Breast epithelium (tissue), 4 donors: ENCODE data around the gene ZNF562. TPM values are rescaled to one million over a fixed set of nuclear protein-coding genes. Genes with fewer than 3 reads are reported as not detected.
"Not testable (repeated sequence)": the region's sequence is repeated elsewhere in the genome, so short reads cannot be mapped to it uniquely, and the experiment has no call there.

ENCODE experiments used
- DNase-seq, 2 donors: peaks; one replicate each; pipeline ENCODE4 v3.0.0-alpha.2; 2019; ENCODE audit warnings: low spot score in 2 of 2
- H3K27ac ChIP-seq, 2 donors: fragments of 200-600 bp; sonication (generic) in 1 of 2; one replicate each; pipeline ENCODE4 v1.5.1; 2016 to 2019; ENCODE audit warnings: mild to moderate bottlenecking in 1 of 2
- H3K27me3 ChIP-seq, 2 donors: fragments of 200-600 bp; sonication (generic) in 1 of 2; one replicate each; pipeline versions ENCODE4 v1.5.1 to v1.6.0; 2017 to 2019; ENCODE audit warnings: control low read depth in 1 of 2, mild to moderate bottlenecking in 1 of 2
- H3K36me3 ChIP-seq: fragments of 200-600 bp; one replicate; pipeline ENCODE4 v1.5.1; 2019
- H3K4me1 ChIP-seq, 2 donors: fragments of 200-600 bp; sonication (generic); one replicate each; pipeline ENCODE4 v1.5.1; 2016 to 2019; ENCODE audit warnings: control low read depth in 1 of 2
- H3K4me3 ChIP-seq, 3 donors: fragments of 200-600 bp; sonication (generic); 1 replicate in 2 of 3; 2 replicates in 1 of 3; pipeline ENCODE4 v1.5.1; 2016 to 2019; ENCODE audit warnings: mild to moderate bottlenecking in 3 of 3, moderate library complexity in 2 of 3
- H3K9me3 ChIP-seq, 2 donors: fragments of 200-600 bp; sonication (generic) in 1 of 2; one replicate each; pipeline ENCODE4 v1.5.1; 2016 to 2019; ENCODE audit warnings: control low read depth in 1 of 2
- POLR2A ChIP-seq: fragments of 450-650 bp; IDR thresholded peaks from one replicate; pipeline ENCODE4 v1.6.1; 2016; ENCODE audit warnings: antibody characterized with exemption, mild to moderate bottlenecking, moderate library complexity
- POLR2AphosphoS5 ChIP-seq, 3 donors: sonication (generic); formaldehyde crosslinking; IDR thresholded peaks; one replicate each; pipeline ENCODE4 v1.6.1; 2017; ENCODE audit warnings: antibody characterized with exemption in 3 of 3
- intact Hi-C: fragments of 100-400 bp; cut with DNase I; formaldehyde crosslinking; loops from one replicate; pipeline ENCODE4 v1.15.1; 2023; ENCODE audit warnings: low total_unique reads
- total RNA-seq, 3 donors: library from RNA; depleted of rRNA; stranded (reverse); fragments of >200 nt; gene quantifications; one replicate each; pipeline ENCODE4 v1.1.0, GENCODE V29; 2016
- TF ChIP-seq, protein P1 (sequence below), 3 donors: fragments of 450-650 bp; IDR thresholded peaks; one replicate each; pipeline ENCODE4 v1.5.1; 2016 to 2017; ENCODE audit warnings: antibody characterized with exemption in 3 of 3, mild to moderate bottlenecking in 3 of 3, moderate library complexity in 3 of 3

ZNF562 gene
- total RNA-seq, 3 donors from 2014 or later = 17.4 to 52.2 (median 32.4) TPM

DNA sequence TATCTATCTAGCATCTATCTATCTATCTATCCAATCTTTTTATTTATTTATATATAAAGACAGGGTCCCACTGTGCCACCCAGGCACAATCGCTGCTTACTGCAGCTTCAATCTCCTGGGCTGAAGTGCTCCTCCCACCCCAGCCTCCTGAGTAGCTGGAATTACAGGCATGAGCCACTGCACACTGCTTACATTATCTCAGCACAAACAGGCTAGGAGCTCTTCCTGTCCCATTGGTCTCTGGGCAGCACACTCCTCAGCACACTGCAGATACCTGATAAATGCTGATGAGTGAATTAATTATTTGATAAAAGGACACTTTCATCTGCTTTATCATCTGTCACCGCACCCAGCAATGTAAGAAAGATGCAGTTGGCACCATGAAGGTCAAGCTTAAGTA is 16.1 kb downstream of the ZNF562 start:
- Histone ChIP-seq H3K36me3 (no peaks in the 10 kb centered on the region), H3K9me3 (peaks cover 9 to 17% of the 10 kb centered on the region in 2 donors), H3K27me3 (no peaks in the 10 kb centered on the region)

DNA sequence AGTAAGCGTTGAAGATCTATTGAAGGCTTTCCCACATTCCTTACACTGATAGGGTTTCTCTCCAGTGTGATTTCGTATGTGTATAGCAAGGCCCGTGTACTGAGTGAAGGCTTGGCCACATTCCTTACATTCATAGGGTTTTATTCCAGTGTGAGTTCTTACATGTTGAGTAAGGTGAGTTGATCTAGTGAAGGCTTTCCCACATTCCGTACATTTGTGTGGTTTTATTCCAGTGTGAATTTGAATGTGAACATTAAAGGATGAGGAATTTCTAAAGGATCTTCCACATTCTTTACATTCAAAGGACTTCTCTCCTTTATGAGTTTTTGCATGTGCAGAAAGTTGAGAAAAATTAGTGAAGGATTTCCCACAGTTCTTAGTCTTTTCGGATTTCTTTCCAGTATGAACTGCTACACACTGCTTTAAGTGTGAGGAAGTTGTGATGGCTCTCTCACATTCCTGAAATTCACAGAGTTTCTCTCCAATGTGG is 21.8 kb downstream of the ZNF562 start:
- H3K4me3 ChIP-seq, H3K36me3 ChIP-seq, H3K27ac ChIP-seq, intact Hi-C loops, H3K4me1 ChIP-seq, H3K27me3 ChIP-seq, DNase-seq: not testable (repeated sequence)
- H3K9me3 ChIP-seq = peaks cover 36 to 43% of the 10 kb centered on the region in 2 donors

More for the DNA sequence above, 16.1 kb downstream of the ZNF562 start:
- intact Hi-C loops = no loop called here
- Histone ChIP-seq H3K27ac (no peak overlapping the region), H3K4me3 (no peak overlapping the region), H3K4me1 (no peaks in the 10 kb centered on the region)
- no peak for DNase-seq
- no peak for TF ChIP-seq POLR2AphosphoS5 (IDR thresholded peaks at IDR 0.05)
- no peak for TF ChIP-seq POLR2A
- TF ChIP-seq, protein P1, sequence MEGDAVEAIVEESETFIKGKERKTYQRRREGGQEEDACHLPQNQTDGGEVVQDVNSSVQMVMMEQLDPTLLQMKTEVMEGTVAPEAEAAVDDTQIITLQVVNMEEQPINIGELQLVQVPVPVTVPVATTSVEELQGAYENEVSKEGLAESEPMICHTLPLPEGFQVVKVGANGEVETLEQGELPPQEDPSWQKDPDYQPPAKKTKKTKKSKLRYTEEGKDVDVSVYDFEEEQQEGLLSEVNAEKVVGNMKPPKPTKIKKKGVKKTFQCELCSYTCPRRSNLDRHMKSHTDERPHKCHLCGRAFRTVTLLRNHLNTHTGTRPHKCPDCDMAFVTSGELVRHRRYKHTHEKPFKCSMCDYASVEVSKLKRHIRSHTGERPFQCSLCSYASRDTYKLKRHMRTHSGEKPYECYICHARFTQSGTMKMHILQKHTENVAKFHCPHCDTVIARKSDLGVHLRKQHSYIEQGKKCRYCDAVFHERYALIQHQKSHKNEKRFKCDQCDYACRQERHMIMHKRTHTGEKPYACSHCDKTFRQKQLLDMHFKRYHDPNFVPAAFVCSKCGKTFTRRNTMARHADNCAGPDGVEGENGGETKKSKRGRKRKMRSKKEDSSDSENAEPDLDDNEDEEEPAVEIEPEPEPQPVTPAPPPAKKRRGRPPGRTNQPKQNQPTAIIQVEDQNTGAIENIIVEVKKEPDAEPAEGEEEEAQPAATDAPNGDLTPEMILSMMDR (IDR thresholded peaks at IDR 0.05) = no peak

DNA sequence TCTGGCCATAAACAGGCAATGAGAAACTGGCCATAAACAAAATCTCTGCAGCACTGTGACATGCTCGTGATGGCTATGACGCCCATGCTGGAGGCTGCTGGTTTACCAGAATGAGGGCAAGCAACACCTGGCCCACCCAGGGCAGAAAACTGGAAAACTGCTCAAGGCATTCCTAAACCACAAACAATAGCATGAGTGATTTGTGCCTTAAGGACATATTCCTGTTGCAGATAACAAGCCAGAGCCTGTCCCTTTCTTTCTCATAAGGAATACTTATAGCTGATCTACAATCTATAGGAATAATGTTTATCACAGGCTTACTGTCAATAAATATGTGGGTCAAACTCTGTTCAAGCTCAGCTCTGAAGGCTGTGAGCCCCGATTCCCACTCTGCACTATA is 23.4 kb downstream of the ZNF562 start:
- intact Hi-C loops, H3K27ac ChIP-seq, DNase-seq, H3K4me3 ChIP-seq, H3K27me3 ChIP-seq, H3K4me1 ChIP-seq, H3K36me3 ChIP-seq: not testable (repeated sequence)
- peaks cover 43 to 49% of the 10 kb centered on the region in 2 donors for H3K9me3 ChIP-seq

DNA sequence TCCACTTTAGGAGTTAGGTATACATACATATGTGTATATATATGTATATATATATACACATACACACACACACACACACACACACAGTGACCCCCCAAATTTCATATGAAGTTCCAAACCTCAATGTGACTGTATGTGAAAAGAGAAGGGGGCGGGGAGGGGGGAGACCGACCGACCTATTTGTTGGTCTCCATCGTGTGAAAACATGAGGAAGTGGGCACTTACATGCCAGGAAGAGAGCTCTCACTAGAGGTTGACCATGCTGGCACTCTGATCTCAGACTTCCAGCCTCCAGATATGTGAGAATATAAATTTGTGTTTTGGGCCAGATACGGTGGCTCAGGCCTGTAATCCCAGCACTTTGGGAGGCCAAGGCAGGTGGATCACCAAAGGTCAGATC is 24.6 kb downstream of the ZNF562 start:
- no peak for DNase-seq
- no peaks in the 10 kb centered on the region for H3K27me3 ChIP-seq
- no peak overlapping the region for H3K27ac ChIP-seq
- intact Hi-C loops = no loop called here
- no peaks in the 10 kb centered on the region for H3K36me3 ChIP-seq
- TF ChIP-seq POLR2A = no peak
- no peak for TF ChIP-seq POLR2AphosphoS5 (IDR thresholded peaks at IDR 0.05)
- TF ChIP-seq, protein P1 (IDR thresholded peaks at IDR 0.05) = no peak
- no peak overlapping the region for H3K4me3 ChIP-seq
- peaks cover 43 to 49% of the 10 kb centered on the region in 2 donors for H3K9me3 ChIP-seq
- H3K4me1 ChIP-seq = no peaks in the 10 kb centered on the region

DNA sequence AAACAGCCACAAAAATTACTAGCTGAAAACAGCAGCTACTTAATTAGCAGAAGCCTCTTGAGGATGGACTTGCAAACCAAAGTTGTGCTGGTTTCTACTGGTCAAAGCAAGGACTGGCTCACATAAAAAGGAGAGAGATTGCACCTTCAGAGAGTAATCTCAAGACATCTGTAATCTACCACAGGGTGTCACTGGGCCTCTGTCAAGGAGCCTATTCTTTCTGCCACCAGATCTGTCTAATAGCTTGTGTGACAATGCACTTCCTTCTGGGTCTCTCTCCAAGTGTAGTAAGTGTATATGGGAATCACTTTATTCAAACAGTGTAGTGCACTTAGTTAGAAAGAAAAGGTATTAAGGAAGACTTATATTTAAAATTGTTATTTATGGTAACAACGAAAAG is 29.4 kb downstream of the ZNF562 start:
- DNase-seq = no peak
- TF ChIP-seq POLR2AphosphoS5 (IDR thresholded peaks at IDR 0.05) (no peak), POLR2A (no peak)
- TF ChIP-seq, protein P1 (IDR thresholded peaks at IDR 0.05) = no peak
- Histone ChIP-seq H3K27ac (no peak overlapping the region), H3K4me3 (no peak overlapping the region), H3K4me1 (no peaks in the 10 kb centered on the region), H3K9me3 (peaks cover 7 to 24% of the 10 kb centered on the region in 2 donors), H3K27me3 (no peaks in the 10 kb centered on the region), H3K36me3 (no peaks in the 10 kb centered on the region)
- intact Hi-C loops = no loop called here

DNA sequence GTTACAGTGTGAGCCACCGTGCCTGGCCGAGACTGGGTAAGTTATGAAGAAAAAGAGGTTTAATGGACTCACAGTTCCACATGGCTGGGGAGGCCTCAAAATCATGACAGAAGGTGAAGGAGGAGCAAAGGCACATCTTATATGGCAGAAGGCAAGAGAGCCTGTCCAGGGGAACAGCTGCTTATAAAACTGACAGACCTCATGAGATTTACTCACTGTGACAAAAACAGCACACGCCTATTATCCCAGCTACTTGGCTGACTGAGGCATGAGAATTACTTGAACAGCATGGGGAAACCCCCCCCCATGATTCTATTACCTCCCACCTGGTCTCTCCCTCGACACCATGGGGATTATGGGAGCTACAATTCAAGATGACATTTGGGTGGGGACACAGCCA is 30.4 kb downstream of the ZNF562 start:
- Histone ChIP-seq H3K36me3 (no peaks in the 10 kb centered on the region), H3K27me3 (no peaks in the 10 kb centered on the region), H3K4me1 (no peaks in the 10 kb centered on the region), H3K27ac (no peak overlapping the region), H3K9me3 (peaks cover 0 to 23% of the 10 kb centered on the region in 2 donors), H3K4me3 (no peak overlapping the region)
- no peak for TF ChIP-seq POLR2A
- TF ChIP-seq, protein P1 (IDR thresholded peaks at IDR 0.05) = no peak
- no peak for TF ChIP-seq POLR2AphosphoS5 (IDR thresholded peaks at IDR 0.05)
- no peak for DNase-seq
- intact Hi-C loops = no loop called here
